ENCODE data around the gene TDP2. TPM values are rescaled to one million over a fixed set of nuclear protein-coding genes. Genes with fewer than 3 reads are reported as not detected.
"Not testable (repeated sequence)": the region's sequence is repeated elsewhere in the genome, so short reads cannot be mapped to it uniquely, and the experiment has no call there.

The TDP2 gene
- total and polyA plus RNA-seq, 2 donors (not counting 3 experiments of a cell fraction or from before 2014, with no cell fraction given): 13.7 to 39.2 TPM

- Histone ChIP-seq H3K9ac (replicated peaks; ENCODE audit: extremely low read depth, insufficient read depth, low read length) (no peak overlapping the region), H3K27ac (ENCODE audit: insufficient read depth, low read depth, low read length) (no peak overlapping the region), H3K4me2 (ENCODE audit: insufficient read depth, low read length) (no peak overlapping the region), H3K36me3 (ENCODE audit: control insufficient read depth in 2 of 2, extremely low read depth in 1 of 2, insufficient read depth in 2 of 2, low read length in 2 of 2) (no peaks in the 10 kb centered on the region), H3K9me3 (replicated peaks; ENCODE audit: control insufficient read depth, insufficient read depth, low read length) (no peaks in the 10 kb centered on the region), H3K4me1 (ENCODE audit: control insufficient read depth, extremely low read depth, insufficient read depth, low read length) (no peaks in the 10 kb centered on the region), H3K4me3 (replicated peaks in 1 of 3; ENCODE audit: insufficient read depth in 1 of 3, low read depth in 1 of 3, low read length in 3 of 3) (no peak overlapping the region), H3K27me3 (ENCODE audit: control insufficient read depth in 2 of 2, insufficient read depth in 2 of 2, low read length in 2 of 2) (no peaks in the 10 kb centered on the region), H3K9me1 (replicated peaks; ENCODE audit: control insufficient read depth, extremely low read depth, insufficient read depth, low read length) (no peaks in the 10 kb centered on the region), H4K20me1 (replicated peaks; ENCODE audit: control insufficient read depth, extremely low read depth, insufficient read depth, low read length) (no peaks in the 10 kb centered on the region), H3K79me2 (ENCODE audit: control insufficient read depth, insufficient read depth, low read length) (no peaks in the 10 kb centered on the region), H2AFZ (ENCODE audit: low read depth, low read length) (no peak overlapping the region)
- FAIRE-seq (no peak), DNase-seq (ENCODE audit: low read depth, low spot score) (no peak)
- no TSS peak for BruUV-seq (replicated peaks)
- dilution Hi-C loops (cut with MboI; ENCODE audit: extremely low pct_ligation_motif_present, low sequenced_read_pairs): no loop called here
- POLR2A ChIA-PET: no interaction called here
- intact Hi-C loops (cut with micrococcal nuclease): no loop called here
- CTCF ChIA-PET: no interaction called here
- TF ChIP-seq EZH2 (IDR thresholded peaks at IDR 0.05; ENCODE audit: borderline replicate concordance, low read depth, low read length, severe bottlenecking) (no peak), MYC (IDR thresholded peaks at IDR 0.05; ENCODE audit: low read depth, low read length) (no peak), POLR2A (IDR thresholded peaks at IDR 0.05; ENCODE audit: low read depth, low read length) (no peak), JUN (IDR thresholded peaks at IDR 0.05; ENCODE audit: borderline replicate concordance, insufficient read depth, insufficient read length, low read depth) (no peak), GATA2 (IDR thresholded peaks at IDR 0.05; ENCODE audit: insufficient read depth, insufficient read length, low read depth, low read length) (no peak), CTCF (IDR thresholded peaks at IDR 0.05; ENCODE audit: extremely low read depth in 1 of 2, insufficient read depth in 1 of 2, low read depth in 1 of 2, low read length in 2 of 2) (no peak)
Observed at GRCh38 chr6:24680582-24680981, 13.9 kb upstream of the TDP2 start.

- H3K27me3 ChIP-seq (ENCODE audit: control insufficient read depth in 2 of 2, insufficient read depth in 2 of 2, low read length in 2 of 2); BruUV-seq (replicated peaks); H3K9me3 ChIP-seq (replicated peaks; ENCODE audit: control insufficient read depth, insufficient read depth, low read length); H3K4me2 ChIP-seq (ENCODE audit: insufficient read depth, low read length); H3K9ac ChIP-seq (replicated peaks; ENCODE audit: extremely low read depth, insufficient read depth, low read length); H3K4me3 ChIP-seq (replicated peaks in 1 of 3; ENCODE audit: insufficient read depth in 1 of 3, low read depth in 1 of 3, low read length in 3 of 3); H3K36me3 ChIP-seq (ENCODE audit: control insufficient read depth in 2 of 2, extremely low read depth in 1 of 2, insufficient read depth in 2 of 2, low read length in 2 of 2); H4K20me1 ChIP-seq (replicated peaks; ENCODE audit: control insufficient read depth, extremely low read depth, insufficient read depth, low read length); dilution Hi-C loops (cut with MboI; ENCODE audit: extremely low pct_ligation_motif_present, low sequenced_read_pairs); H2AFZ ChIP-seq (ENCODE audit: low read depth, low read length); H3K27ac ChIP-seq (ENCODE audit: insufficient read depth, low read depth, low read length); CTCF ChIA-PET; H3K9me1 ChIP-seq (replicated peaks; ENCODE audit: control insufficient read depth, extremely low read depth, insufficient read depth, low read length); H3K4me1 ChIP-seq (ENCODE audit: control insufficient read depth, extremely low read depth, insufficient read depth, low read length); intact Hi-C loops (cut with micrococcal nuclease); POLR2A ChIA-PET; H3K79me2 ChIP-seq (ENCODE audit: control insufficient read depth, insufficient read depth, low read length); FAIRE-seq; DNase-seq (ENCODE audit: low read depth, low spot score): not testable (repeated sequence)
Observed at GRCh38 chr6:24678792-24679352, 12.2 kb upstream of the TDP2 start.
